NCI-H510A treated with DMSO at 0.1 percent for 48 hours (cell line): ENCODE results near the gene ARMCX1.
"Not testable (repeated sequence)": the region's sequence is repeated elsewhere in the genome, so short reads cannot be mapped to it uniquely, and the experiment has no call there.

Source experiments
- DNase-seq: peaks from one replicate; lab custom pipeline; 2025; lab: John Stamatoyannopoulos, UW

ARMCX1 gene

DNA sequence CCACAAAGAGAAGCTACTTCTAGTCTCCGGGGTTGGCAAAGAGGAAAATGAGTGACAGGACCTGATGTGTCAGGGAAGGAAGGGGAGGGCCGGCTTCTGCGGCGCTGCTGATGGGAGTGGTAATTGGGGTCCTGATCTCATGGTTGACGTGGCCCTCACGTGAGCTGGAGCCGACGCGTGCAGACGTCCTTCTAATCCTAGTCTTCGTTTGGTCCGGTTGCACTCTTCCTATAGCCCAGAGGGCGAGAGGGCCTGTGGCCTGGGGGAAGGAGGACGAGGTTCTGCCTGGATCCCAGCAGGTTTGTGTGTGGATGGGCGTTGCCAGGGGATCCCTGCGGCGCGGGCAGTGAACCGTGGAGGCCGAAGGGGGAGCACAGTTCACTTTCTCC, at the start of gene ARMCX1:
Gene ARMCX1, plus strand, starts transcription at position 186 of the 389 bp plus-strand sequence. CDS start 2,384 bp downstream, outside the sequence.
- DNase-seq: peak; percentile 54

GRCh38 chrX:101502929-101503328, 47.4 kb upstream of the ARMCX1 start:
- not testable (repeated sequence) for DNase-seq

- DNase-seq: no peak
Observed at GRCh38 chrX:101507372-101507771, 43.0 kb upstream of the ARMCX1 start.

DNA sequence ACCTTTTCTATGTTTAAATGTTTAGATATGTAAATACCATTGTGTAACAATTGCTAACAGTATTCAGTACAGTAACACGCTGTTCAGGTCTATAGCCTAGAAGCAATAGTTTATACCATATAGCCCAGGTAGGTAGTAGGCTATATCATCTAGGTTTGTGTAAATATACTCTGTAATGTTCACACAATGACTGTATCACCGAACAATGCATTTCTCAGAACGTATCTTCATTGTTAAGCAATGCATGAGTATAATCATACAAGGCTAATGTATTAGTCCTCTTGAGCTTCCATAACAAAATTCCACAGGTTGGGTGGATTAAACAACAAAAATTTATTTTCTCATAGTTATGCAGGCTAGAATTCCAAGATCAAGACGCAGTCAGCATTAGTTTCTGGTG, 42.4 kb upstream of the ARMCX1 start:
- DNase-seq: no peak

- no peak for DNase-seq
Observed at GRCh38 chrX:101530944-101531343, 19.4 kb upstream of the ARMCX1 start.

- DNase-seq: no peak
Observed at GRCh38 chrX:101539116-101539515, 11.2 kb upstream of the ARMCX1 start.

DNA sequence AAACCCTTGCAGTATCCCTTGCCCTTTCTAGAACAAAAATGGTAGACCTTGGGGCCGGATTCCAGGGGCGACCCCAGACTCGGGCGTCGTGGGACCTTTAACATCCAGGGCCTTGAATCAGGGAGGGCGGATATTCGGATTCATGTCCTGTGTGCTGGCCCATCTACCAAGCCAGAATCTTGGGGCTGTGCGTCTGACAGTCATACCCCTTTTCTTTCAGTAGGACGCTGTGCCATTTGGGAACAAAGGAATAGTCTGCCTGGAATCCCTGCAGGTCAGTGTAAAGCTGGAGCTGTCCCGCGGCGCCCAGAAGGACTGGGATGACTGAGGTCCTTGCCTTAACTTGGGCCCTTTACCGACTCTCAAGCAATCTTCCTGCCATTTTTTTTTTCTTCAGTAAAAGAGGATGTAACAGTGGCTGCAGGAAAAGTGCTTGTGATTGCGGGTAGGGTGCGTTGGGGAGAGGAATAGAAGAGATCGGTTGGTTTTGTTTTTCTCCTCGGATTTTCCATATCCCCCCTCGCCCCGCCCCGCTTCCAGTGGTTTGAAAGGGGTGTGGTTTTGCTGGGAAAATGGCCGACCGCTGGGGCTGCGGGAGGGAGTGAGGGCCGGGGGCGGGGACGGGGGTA, 518 bp downstream of the ARMCX1 start:
- peak; percentile 25 for DNase-seq

DNA sequence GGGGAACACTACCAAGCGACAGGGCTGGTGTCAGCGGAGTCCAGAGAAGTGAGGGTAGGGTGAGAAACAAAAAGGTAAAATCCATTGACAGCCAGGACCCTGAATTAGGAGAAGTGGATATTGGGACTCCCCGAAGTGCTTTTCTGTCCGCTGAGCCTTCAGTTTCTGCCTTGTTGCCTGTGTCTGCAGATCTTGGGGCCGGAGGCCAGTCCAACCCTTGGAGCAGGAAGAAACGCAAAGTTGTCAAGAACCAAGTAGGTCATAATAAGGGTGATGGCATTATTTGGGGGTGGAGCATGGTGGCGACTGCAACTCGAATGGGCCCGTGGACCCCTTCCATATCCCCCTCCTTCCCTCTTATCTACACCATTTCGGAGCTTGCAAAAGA, 1.0 kb downstream of the ARMCX1 start:
- DNase-seq: no peak

DNA sequence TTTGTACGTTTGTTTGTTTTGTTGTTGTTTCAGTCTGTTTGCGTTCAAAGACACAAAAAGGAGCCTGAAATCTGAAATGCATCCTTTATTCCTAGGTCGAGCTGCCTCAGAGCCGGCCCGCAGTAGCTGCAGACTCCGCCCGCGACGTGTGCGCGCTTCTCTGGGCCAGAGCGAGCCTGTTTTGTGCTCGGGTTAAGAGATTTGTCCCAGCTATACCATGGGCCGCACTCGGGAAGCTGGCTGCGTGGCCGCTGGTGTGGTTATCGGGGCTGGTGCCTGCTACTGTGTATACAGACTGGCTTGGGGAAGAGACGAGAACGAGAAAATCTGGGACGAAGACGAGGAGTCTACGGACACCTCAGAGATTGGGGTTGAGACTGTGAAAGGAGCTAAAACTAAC, 2.4 kb downstream of the ARMCX1 start:
- DNase-seq: no peak

GRCh38 chrX:101564651-101565050, 14.3 kb downstream of the ARMCX1 start:
- no peak for DNase-seq

- peak; percentile 51 for DNase-seq
Observed at GRCh38 chrX:101595739-101596419, 45.5 kb downstream of the ARMCX1 start.

- DNase-seq: not testable (repeated sequence)
Observed at GRCh38 chrX:101599592-101599991, 49.2 kb downstream of the ARMCX1 start.

- no peak for DNase-seq
Observed at GRCh38 chrX:101602077-101602476, 51.7 kb downstream of the ARMCX1 start.
